OCI-LY7 (cell line): Measurements from ENCODE around the gene KRTAP1-1.

Experiments
- CTCF ChIP-seq: fragments of 200-600 bp; sonication (generic); conservative IDR thresholded peaks from 2 replicates; pipeline ENCODE4 v1.5.1; 2014; ENCODE audit warnings: mild to moderate bottlenecking, antibody characterized with exemption, low read length, moderate library complexity, mixed read lengths
- EZH2phosphoT487 ChIP-seq: fragments of 200-600 bp; sonication (generic); IDR thresholded peaks from 2 replicates; pipeline ENCODE4 v1.6.1; 2018; ENCODE audit warnings: low read depth, borderline replicate concordance, mild to moderate bottlenecking, mixed run types, antibody characterized with exemption, low read length, moderate library complexity, mixed read lengths

- no peak for TF ChIP-seq CTCF
- no peak for TF ChIP-seq EZH2phosphoT487
These were observed 11.3 kb upstream of the KRTAP1-1 start for GRCh38 chr17:41052566-41052965.
